HG03097 (cell line): Measurements from ENCODE around the gene WWOX.

Source experiments
- ATAC-seq: cut with Tn5 transposase; IDR thresholded peaks from one replicate; pipeline ENCODE4 v1.9.1; 2021; ENCODE audit not compliant: unreplicated experiment, low FRiP score

The WWOX gene

GRCh38 chr16:78763821-78764440, 664.5 kb downstream of the WWOX start:
- no peak for ATAC-seq

DNA sequence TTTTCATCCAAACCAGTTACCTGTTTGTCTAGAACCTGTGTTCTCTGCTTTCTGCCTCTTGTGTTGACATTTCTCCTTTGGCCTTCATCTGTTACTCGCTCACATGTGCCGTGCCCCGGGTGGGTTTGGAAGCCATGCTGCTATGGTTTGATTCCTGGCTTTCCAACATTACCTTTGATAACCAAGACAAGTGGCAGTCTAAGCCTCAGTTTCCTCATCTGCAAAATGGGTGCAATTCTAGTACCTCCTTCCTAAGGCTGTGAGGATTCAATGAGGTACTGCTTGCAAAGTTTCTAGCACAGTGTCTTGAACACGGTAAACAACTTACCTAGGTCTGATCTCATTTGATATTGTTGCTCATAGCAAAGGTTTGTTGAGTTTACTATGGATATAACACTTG, 665.0 kb downstream of the WWOX start:
- ATAC-seq, result no peak

- no peak for ATAC-seq
Observed at GRCh38 chr16:78768226-78768625, 668.8 kb downstream of the WWOX start.

DNA sequence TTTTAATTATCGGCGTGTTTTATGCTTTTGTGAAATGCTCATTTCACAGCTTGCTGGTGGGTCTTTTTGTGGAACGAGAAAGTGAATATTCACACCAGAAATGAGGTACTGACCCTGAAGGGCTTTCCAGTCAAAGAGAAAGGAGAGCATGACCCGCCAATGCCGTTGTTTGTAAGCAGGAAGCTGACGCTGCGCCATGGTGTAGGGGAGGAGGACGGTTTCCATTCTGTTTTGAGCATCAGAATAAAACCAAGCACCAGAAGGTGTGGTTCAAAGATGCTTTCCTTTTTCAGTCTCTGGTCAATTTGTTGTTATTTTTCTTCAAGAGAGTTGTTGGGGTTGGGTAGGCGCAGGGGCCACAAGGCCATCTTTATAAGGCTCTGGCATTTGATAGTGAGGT, 669.3 kb downstream of the WWOX start:
- no peak for ATAC-seq

DNA sequence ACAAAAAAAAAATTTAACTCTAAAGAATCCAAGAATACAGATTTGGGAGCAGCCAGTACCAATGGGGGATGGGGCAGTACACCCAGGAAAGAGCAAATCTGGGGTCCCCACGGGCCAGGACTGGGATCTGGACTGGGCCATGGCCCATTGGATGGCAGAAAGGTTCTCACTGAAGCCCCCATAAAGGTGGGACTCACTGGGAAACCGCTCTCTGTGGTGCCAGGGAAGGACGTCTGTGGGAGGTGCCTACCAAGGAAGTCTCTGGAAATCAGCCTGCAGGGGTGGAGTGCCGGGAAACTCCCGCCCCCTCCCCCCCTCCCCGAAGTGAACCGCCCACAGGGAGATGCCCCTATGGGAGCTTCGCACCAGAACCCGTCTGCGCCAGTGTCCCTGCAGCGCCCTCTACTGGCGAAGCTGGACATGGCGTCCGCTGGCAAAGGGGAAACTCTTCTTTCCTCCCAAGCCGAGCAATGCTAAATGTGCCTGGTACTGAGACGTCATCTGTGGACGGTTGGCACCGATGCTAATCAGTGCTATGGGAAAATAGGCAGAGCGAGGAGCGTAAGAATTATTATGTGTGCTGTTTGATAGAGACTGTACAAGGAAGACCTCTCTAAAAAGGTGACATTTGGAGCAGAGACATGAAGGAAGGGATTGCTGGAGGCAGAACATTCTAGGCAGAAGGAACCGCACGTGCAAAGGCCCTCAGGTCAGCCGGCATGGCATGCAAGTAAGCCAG, 671.1 kb downstream of the WWOX start:
- peak; percentile 79 for ATAC-seq

- no peak for ATAC-seq
Observed at GRCh38 chr16:78773291-78773702, 673.8 kb downstream of the WWOX start.

DNA sequence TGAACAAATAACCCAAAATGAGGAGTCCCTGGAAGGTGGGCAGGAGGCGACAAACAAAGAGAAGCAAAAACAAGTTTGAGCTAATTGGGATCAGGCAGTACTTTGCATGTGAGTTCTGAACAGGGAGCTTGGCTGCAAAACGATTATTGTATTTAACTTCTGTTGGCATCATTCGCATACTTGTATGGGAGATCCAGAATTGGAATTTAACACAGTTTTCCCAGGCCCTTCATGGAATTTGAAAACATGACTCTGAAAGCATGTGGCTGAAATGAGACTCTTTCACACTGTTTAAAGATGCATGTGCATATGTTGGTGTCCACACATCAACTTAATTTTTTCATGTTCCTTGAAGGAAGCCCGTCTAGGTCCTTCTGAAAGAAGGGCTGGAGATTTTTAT, 674.3 kb downstream of the WWOX start:
- no peak for ATAC-seq

DNA sequence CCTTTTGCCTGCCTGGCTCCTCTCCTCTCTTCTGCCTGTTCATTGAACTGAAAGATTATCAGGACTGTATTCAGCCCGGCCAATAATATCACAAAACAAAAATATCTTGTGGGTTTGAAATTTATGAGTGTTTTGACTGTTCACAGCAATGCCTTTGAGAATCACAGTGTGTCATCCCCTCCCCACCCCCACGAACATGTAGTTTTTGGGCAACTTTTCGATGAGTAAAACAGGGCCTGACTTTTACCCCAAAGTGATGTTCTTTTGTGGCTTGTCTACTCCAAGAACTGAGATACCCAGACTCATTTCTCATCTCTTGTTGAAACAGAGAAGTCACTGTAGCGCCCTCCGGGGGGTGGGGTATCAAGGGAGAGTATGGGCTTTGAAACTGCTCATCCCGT, 675.7 kb downstream of the WWOX start:
- ATAC-seq, result no peak

GRCh38 chr16:78778101-78779004, 678.9 kb downstream of the WWOX start:
- ATAC-seq, result no peak

DNA sequence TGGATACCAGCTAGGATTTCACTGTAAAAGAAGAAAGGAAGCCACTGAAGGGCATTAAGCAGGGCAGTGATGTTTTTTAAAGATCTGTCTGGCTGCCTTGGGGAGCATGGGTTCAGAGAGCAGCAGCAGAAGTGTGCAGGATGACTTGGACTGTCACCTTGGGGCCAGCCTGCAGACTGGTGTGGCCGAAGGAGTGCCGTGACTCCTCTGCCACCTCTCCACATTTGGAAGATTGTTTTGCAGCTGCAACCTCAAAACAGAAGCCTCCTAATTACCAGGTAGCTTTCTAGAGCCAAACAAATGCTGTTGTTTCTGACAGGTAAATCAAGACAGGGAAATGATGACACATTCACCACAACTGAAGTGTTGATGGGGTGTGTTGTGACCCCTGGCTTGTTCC, 681.4 kb downstream of the WWOX start:
- ATAC-seq, result no peak

- ATAC-seq, result no peak
Observed at GRCh38 chr16:78782572-78782971, 683.1 kb downstream of the WWOX start.

GRCh38 chr16:78783570-78784079, 684.2 kb downstream of the WWOX start:
- no peak for ATAC-seq

DNA sequence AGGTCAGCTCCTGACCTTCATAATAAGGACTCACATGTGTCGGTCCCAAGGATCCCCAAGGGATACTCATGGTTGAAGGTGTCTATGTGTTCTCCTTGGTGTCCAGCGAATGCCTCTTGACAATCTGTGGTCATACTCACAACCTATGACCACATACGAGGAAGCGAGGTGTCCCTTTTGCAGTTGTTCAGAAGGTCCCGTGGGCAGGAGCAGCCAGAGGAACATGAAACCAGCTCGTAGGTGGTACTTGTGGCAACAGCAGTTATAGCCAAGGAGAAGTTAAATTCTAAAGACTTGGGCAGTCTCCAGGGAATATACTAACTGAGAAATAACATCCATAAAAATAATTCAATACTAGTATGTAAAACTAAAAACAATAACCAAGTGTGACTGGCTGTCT, 685.3 kb downstream of the WWOX start:
- no peak for ATAC-seq

- ATAC-seq, result no peak
Observed at GRCh38 chr16:78785218-78785617, 685.8 kb downstream of the WWOX start.

DNA sequence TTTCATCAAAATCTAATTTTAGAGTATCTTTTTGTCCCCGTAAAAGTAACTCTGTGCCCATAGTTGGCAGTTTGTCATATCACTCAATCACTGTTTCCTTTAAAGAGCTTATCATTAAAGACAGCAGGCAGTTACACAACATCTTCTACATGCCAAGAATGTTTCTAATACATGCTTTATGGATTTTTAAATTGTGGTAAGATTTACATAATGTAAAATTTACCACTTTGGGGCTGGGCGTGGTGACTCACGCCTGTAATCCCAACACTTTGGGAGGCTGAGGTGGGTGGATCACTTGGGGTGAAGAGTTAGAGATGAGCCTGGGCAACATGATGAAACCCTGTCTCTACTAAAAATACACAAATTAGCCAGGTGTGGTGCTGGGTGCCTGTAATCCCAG, 687.2 kb downstream of the WWOX start:
- no peak for ATAC-seq

- no peak for ATAC-seq
Observed at GRCh38 chr16:78788276-78788675, 688.8 kb downstream of the WWOX start.

DNA sequence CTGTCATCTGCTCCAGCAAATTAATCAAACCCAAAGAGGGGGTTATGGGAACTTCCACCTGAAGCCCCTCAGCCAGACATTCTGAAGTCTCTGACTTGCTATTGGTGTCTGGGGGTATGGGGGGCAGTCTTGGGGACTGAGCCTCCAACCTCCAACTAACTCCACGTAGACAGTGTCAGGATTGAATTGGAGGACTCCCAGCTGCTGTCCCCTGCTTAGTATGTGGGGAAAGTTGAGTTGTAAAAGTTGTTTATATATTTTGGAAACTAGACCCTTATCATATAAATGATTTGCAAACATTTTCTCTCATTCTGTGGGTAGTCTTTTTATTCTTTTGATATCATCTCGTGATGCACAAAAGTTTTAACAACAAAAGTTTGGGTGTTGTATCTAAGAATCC, 689.2 kb downstream of the WWOX start:
- ATAC-seq, result no peak

DNA sequence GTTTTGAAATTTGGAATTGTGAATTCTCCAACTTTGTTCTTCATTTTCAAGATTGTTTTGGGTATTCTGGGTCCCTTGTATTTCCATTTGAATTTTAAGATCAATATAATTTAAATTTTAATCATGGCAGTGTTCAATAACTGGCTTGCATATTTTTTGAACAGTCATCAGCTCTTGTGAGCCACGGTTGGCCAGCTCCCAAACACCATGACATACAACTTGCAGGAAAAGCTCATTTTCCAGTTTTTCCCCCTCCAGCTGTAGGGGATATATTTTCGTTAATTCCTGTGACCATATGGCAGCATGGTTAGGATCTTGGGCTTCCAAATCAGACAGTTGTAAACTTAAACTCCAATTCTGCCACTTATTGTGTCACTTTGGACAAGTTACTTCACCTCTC, 690.1 kb downstream of the WWOX start:
- ATAC-seq, result no peak

DNA sequence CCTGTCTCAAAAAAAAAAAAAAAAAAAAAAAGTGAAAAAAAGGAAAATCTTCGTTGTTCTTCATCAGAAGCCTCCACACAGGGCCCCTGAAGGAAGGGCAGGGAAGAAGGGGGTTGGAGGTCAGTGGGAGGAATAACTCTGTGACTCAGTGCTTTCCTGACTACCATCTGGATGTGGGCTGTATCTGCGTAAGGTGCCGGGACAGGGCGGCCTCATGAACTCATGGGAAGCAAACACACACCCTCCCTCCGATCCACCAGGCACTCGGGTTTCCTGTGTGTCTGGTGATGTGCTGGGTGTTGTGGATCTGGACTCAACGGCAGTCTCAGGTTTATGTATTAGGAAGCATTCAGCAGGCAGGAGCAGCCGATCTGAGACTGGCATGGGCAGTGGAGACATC, 691.6 kb downstream of the WWOX start:
- ATAC-seq, result no peak

- no peak for ATAC-seq
Observed at GRCh38 chr16:78791926-78792325, 692.5 kb downstream of the WWOX start.

- ATAC-seq, result no peak
Observed at GRCh38 chr16:78792952-78793351, 693.5 kb downstream of the WWOX start.
